Gastrocnemius medialis (tissue), 4 donors: ENCODE data around the gene CHD6. TPM values are rescaled to one million over a fixed set of nuclear protein-coding genes. Genes with fewer than 3 reads are reported as not detected.
A peak's percentile ranks its signal among the peaks of the same experiment; 100 is the strongest.

Source experiments
- ATAC-seq, 2 donors: fragments of 150-250 bp; one replicate each; pipeline ENCODE4 v1.9.1; 2016
- DNase-seq, 2 donors: peaks; one replicate each; pipeline ENCODE4 v3.0.0-alpha.2; 2019
- H3K27ac ChIP-seq, 4 donors: fragments of 200-600 bp; sonication (generic); 1 replicate in 1 of 4; 2 replicates in 3 of 4; pipeline ENCODE4 v1.5.1; 2016 to 2018; ENCODE audit warnings: mild to moderate bottlenecking in 2 of 4, moderate library complexity in 1 of 4
- H3K27me3 ChIP-seq, 3 donors: fragments of 200-600 bp; sonication (generic) in 2 of 3; 1 replicate in 1 of 3; 2 replicates in 2 of 3; pipeline versions ENCODE4 v1.5.1 to v1.6.0; 2016 to 2019; ENCODE audit warnings: mild to moderate bottlenecking in 1 of 3, moderate library complexity in 1 of 3
- H3K36me3 ChIP-seq, 2 donors: fragments of 200-600 bp; sonication (generic) in 1 of 2; one replicate each; pipeline ENCODE4 v1.5.1; 2017 to 2018
- H3K4me1 ChIP-seq, 2 donors: fragments of 200-600 bp; sonication (generic) in 1 of 2; one replicate each; pipeline ENCODE4 v1.5.1; 2016 to 2017; ENCODE audit warnings: mild to moderate bottlenecking in 2 of 2
- H3K4me3 ChIP-seq, 4 donors: fragments of 200-600 bp; sonication (generic) in 3 of 4; 1 replicate in 1 of 4; 2 replicates in 3 of 4; pipeline ENCODE4 v1.5.1; 2016 to 2019; ENCODE audit warnings: mild to moderate bottlenecking in 2 of 4
- H3K9me3 ChIP-seq, 3 donors: fragments of 200-600 bp; sonication (generic) in 2 of 3; 1 replicate in 1 of 3; 2 replicates in 2 of 3; pipeline ENCODE4 v1.5.1; 2016 to 2019
- CTCF ChIP-seq, 5 experiments: fragments of 450-650 bp in 3 of 5; fragments of 200-600 bp in 2 of 5; sonication (generic) in 2 of 5; IDR thresholded peaks in 4 of 5; conservative IDR thresholded peaks in 1 of 5; 1 replicate in 4 of 5; 2 replicates in 1 of 5; pipeline ENCODE4 v1.5.1; 2016 to 2019; ENCODE audit warnings: antibody characterized with exemption in 5 of 5, mild to moderate bottlenecking in 3 of 5, moderate library complexity in 3 of 5
- POLR2A ChIP-seq, 2 donors: fragments of 450-650 bp; IDR thresholded peaks; one replicate each; pipeline ENCODE4 v1.6.1; 2017; ENCODE audit warnings: antibody characterized with exemption in 2 of 2, mild to moderate bottlenecking in 2 of 2, moderate library complexity in 2 of 2
- in situ Hi-C, 4 donors: fragments of 200-750 bp; cut with MboI; loops; one replicate each; pipeline versions ENCODE4 v1.15.0 to v1.8.0; 2017; ENCODE audit warnings: low sequenced_read_pairs in 4 of 4
- intact Hi-C: fragments of 100-400 bp; cut with DNase I; formaldehyde crosslinking; loops from one replicate; pipeline ENCODE4 v1.15.1; 2023; ENCODE audit warnings: low total_unique reads
- total RNA-seq, 4 donors: library from RNA; depleted of rRNA; stranded (reverse); fragments of >200 nt; gene quantifications; one replicate each; pipeline versions ENCODE4 v1.1.0 to v1.2.3, GENCODE V29; 2016

CHD6 gene
- total RNA-seq, 4 donors from 2014 or later: 12.8 to 33.7 (median 19.2) TPM

- DNase-seq (no peak), ATAC-seq (peak in 1 of 2 donors; percentile 23)
- intact Hi-C loops: loop anchor here (2.0 kb wide), 1 partner anchor 21 kb away; no protein-coding TSS in a partner anchor
- Histone ChIP-seq H3K27me3 (no peaks in the 10 kb centered on the region), H3K27ac (peak overlapping the region; percentile 55 to 77 (median 68)), H3K4me3 (no peak overlapping the region), H3K9me3 (no peaks in the 10 kb centered on the region), H3K4me1 (peaks cover 26 to 33% of the 10 kb centered on the region in 2 donors), H3K36me3 (peaks cover 0 to 4% of the 10 kb centered on the region in 2 donors)
- in situ Hi-C loops: no loop called here
- TF ChIP-seq CTCF (IDR thresholded peaks at IDR 0.05 in 4 of 5, conservative IDR thresholded peaks at IDR 0.05 in 1 of 5) (no peak), POLR2A (IDR thresholded peaks at IDR 0.05) (no peak)
Measured at GRCh38 chr20:41475503-41475902, 142.7 kb downstream of the CHD6 start.

- Histone ChIP-seq H3K9me3 (no peaks in the 10 kb centered on the region), H3K27me3 (no peaks in the 10 kb centered on the region), H3K4me3 (no peak overlapping the region), H3K27ac (peak overlapping the region in 3 of 4 donors; percentile 11 to 44 (median 17)), H3K4me1 (peaks cover 13 to 32% of the 10 kb centered on the region in 2 donors), H3K36me3 (peaks cover 0 to 24% of the 10 kb centered on the region in 2 donors)
- ATAC-seq: peak; percentile 87 to 92
- intact Hi-C loops (no loop called here), in situ Hi-C loops (no loop called here)
- no peak for DNase-seq
- TF ChIP-seq CTCF (IDR thresholded peaks at IDR 0.05 in 4 of 5, conservative IDR thresholded peaks at IDR 0.05 in 1 of 5): no peak
- no peak for TF ChIP-seq POLR2A (IDR thresholded peaks at IDR 0.05)
Measured at GRCh38 chr20:41470362-41471095, 147.6 kb downstream of the CHD6 start.

- intact Hi-C loops (no loop called here), in situ Hi-C loops (no loop called here)
- H3K27ac ChIP-seq: peak overlapping the region in 1 of 4 donors; percentile 19
- DNase-seq: no peak
- H3K27me3 ChIP-seq: no peaks in the 10 kb centered on the region
- H3K4me3 ChIP-seq: no peak overlapping the region
- H3K36me3 ChIP-seq: peaks cover 0 to 31% of the 10 kb centered on the region in 2 donors
- peak; percentile 14 to 34 for ATAC-seq
- H3K9me3 ChIP-seq: peaks cover 0 to 6% (median 0%) of the 10 kb centered on the region in 3 donors
- TF ChIP-seq CTCF (IDR thresholded peaks at IDR 0.05 in 4 of 5, conservative IDR thresholded peaks at IDR 0.05 in 1 of 5) (no peak), POLR2A (IDR thresholded peaks at IDR 0.05) (no peak)
- peaks cover 7 to 26% of the 10 kb centered on the region in 2 donors for H3K4me1 ChIP-seq
Measured at GRCh38 chr20:41469868-41470267, 148.3 kb downstream of the CHD6 start.

- in situ Hi-C loops (no loop called here), intact Hi-C loops (no loop called here)
- Histone ChIP-seq H3K36me3 (peaks cover 0 to 39% of the 10 kb centered on the region in 2 donors), H3K27me3 (no peaks in the 10 kb centered on the region), H3K4me3 (no peak overlapping the region), H3K9me3 (peaks cover 0 to 6% (median 0%) of the 10 kb centered on the region in 3 donors), H3K27ac (peak overlapping the region in 3 of 4 donors; percentile 11 to 19 (median 14)), H3K4me1 (peaks cover 7 to 20% of the 10 kb centered on the region in 2 donors)
- TF ChIP-seq POLR2A (IDR thresholded peaks at IDR 0.05) (no peak), CTCF (IDR thresholded peaks at IDR 0.05 in 4 of 5, conservative IDR thresholded peaks at IDR 0.05 in 1 of 5) (no peak)
- no peak for DNase-seq
- no peak for ATAC-seq
Measured at GRCh38 chr20:41468994-41469600, 149.1 kb downstream of the CHD6 start.
